HG03457 (cell line): ENCODE data around the gene LINGO3.

Experiments
- ATAC-seq: cut with Tn5 transposase; IDR thresholded peaks from one replicate; pipeline ENCODE4 v1.9.1; 2021; ENCODE audit warnings: moderate number of reproducible peaks; ENCODE audit not compliant: unreplicated experiment

Gene LINGO3

DNA sequence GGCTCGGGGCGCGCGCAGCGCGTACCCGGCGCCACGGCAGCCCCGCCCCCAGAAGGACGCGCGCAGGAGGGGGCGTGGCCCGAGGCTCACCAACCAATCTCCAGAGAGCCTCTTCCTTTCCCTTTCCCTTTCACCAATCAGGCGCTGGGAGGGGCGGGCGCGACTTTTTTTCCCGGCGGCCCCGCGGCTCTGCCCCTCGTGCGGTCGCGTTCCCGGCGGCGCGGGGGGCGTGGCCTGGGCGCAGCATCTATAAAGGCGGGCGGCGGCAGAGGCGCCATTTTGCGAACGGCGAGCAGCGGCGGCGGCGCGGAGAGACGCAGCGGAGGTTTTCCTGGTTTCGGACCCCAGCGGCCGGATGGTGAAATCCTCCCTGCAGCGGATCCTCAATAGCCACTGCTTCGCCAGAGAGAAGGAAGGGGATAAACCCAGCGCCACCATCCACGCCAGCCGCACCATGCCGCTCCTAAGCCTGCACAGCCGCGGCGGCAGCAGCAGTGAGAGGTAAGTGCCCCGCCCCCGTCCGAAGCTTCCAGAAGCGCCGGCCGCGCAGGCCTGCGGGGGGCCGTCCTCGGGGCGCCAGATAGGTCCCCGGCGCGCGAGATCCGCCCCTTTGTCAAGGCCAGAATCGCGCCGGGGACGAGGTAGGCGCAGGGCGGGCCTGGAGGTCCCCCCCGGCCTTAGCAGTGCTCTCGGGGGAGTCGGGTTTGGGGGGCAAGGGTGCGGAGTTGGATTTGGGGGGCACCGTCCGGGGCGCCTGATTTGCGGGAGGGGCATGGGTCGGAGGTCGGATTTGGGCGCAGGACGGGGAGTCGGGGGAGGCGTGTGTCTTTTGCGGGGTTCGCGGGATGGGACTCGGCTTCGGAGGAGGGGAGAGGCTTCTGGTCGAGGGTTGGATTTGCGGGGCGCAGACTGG is 38.5 kb downstream of the LINGO3 start:
- peak; percentile 45 for ATAC-seq

DNA sequence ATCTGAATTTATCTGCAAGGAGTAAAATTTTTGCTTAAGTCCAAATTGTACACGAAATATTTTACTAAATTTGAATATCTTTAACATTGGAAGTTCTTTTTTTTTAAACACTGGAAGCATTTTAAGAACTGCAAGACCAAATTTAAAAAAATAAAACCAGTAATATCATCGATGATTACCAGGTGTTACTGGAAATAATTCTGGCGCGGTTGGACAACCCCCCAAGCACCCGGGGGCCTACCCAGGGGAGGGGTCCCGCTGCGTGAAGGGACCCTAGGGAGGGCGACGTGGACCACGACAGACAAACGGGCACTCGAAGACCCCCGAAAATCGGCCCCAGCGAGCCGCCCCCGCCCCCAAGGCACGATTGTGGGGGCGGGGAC is 39.1 kb downstream of the LINGO3 start:
- no peak for ATAC-seq

DNA sequence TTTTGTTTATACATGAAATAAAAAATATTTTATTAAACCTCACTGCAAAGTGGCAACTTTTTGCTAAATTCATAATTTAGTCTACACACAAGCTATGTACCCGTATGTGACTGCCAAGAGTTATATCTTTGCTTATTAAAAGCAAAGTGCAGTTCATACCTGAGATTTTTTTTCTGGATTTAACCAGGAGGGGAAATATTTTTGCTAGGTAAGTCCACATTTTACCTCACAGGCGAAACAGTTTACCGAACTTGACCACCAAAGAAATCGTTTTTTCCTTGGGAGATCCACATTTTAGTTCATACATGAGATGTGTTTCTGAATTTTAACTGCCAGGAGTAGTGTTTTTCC is 39.5 kb downstream of the LINGO3 start:
- ATAC-seq: no peak

DNA sequence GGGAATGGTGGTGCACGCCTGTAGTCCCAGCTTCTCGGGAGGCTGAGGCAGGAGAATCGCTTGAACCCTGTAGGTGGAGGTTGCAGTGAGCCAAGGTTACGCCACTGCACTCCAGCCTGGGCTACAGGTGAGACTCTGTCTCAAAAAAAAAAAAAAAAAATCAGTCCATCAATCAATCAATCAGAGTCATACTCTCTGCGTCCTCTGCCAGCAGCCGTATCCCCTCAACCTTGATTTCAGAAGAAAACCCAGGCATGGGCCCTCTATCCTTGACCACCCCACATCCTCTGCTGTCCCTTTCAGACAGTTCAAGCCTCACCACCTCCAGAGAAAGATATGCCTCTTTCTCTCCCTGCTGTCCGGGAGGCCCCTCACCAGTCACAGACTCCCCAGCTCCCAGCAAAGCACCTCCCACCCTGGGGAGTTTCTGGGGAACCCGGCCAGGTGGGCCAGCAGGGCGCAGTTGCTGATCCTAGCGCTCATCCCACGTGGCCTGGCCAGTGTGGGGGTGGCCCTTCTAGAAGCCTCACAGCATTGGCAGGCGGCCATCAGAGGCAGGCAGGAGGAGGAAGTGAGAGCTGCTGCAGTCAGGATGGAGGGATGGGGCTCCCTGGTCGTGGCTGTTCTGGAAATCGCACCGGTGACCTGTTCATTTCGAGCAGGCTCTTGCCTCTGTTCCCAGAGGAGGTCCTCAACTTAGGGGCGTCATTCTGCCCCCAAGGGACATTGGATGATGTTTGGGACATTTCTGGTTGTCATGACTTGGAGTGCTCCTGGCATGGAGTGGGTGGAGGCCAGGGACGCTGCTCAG is 41.6 kb downstream of the LINGO3 start:
- no peak for ATAC-seq

DNA sequence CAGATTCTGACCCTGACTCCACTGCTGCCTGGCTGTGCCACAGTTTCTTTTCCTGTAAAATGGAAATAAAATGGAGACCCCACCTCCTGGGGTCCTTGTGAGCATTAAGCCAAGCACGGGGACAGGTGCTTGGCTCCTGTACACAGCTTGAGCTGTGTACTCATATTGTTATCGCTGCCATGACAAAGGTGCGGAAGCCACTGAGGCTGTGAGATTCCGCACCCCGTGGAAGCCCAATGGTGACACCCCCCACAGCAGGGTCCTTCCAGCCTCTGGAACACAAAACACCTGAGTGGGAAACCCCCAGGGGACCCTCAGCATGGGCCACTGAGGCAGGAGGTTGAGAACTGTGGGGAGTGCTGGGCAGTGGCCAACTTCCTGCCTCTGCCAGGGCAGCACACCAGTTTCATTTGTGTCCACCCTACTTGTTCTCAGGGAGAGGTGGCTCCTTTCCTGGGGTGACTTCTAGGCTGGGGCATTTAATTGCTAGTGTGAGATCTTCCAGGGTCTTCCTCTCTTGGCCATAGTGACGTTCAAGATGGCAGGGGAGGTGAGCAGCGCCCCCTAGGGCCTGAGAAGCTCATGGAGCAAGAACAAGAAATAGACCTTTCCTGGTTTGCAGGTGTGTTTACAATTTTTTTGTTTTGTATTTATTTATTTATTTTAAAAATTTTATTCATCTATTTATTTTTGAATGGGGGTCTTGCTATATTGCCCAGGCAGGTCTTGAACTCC is 46.3 kb downstream of the LINGO3 start:
- ATAC-seq: no peak

DNA sequence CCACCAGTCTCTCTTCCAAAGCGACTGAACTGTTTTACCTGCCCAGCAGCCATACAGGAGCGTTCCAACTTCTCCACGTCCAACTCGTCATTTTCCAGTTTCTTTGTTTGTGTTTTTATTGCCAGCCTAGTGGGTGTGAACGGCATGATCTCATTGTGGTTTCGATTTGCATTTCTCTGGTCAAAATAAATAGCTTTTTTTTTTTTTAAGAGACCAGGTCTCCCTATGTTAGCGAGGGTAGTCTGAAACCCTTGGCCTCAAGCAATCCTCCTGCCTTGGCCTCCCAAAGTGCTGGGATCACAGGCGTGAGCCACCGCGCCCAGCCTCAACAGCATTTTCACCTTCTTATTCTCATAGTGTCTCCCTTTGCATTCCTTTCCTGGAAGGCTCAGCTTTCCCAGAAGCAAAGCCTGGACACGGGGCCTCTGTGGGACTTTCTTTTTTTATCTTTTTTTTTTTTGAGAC is 47.6 kb downstream of the LINGO3 start:
- no peak for ATAC-seq

DNA sequence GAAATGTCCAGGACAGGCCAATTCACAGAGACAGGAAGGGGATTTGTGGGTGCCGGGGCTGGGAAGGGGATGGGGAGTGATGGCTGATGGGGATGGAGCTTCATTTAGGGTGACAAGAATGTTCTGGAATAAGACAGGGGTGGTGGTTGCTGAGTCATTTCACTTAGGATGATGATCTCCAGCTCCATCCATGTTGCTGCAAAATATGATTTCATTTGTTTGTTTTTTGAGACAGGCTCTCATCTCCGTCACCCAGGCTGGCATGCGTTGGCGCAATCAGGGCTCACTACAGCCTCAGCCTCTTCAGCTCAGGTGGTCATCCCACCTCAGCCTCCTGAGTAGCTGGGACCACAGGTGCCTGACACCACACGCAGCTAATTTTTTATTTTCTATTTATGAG is 48.6 kb downstream of the LINGO3 start:
- ATAC-seq: no peak
